ENCODE measurements around the gene TBCC. TPM values are rescaled to one million over a fixed set of nuclear protein-coding genes. Genes with fewer than 3 reads are reported as not detected.

Gene TBCC
- total and polyA plus RNA-seq, 2 of the 13 experiments (the other 11 are each of a cell fraction or from before 2014, with no cell fraction given) = 14.8 to 36.1 TPM

DNA sequence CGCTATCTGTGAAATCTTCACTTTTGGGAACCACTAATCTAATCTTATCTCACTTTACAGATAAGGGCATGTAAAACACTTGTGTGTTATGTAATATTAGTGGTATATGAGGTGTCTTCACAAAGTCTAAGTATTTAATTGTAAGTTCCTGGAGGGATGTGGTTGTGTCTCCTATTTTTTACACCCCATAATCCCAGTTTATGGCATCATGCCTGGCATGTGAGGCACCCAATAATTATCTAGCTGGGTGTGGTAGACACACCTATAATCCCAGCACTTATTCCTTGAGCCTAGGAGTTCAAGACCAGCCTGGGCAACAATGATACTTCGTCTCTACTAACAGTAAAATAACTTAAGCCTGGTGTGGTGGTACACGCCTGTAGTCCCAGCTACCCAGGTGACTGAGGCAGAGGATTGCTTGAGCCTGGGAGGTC is 16.5 kb upstream of the TBCC start (continued):
- TF ChIP-seq CCDC6 (CRISPR knock-in tag; IDR thresholded peaks at IDR 0.05) (no peak), ZNF83 (CRISPR knock-in tag; IDR thresholded peaks at IDR 0.05; ENCODE audit: borderline replicate concordance) (no peak), ZNF749 (CRISPR knock-in tag; IDR thresholded peaks at IDR 0.05; ENCODE audit: borderline replicate concordance) (no peak), ARID2 (CRISPR knock-in tag; IDR thresholded peaks at IDR 0.05; ENCODE audit: borderline replicate concordance) (no peak), MIER2 (CRISPR knock-in tag; IDR thresholded peaks at IDR 0.05) (no peak), ZNF430 (CRISPR knock-in tag; IDR thresholded peaks at IDR 0.05) (no peak), ZNF644 (CRISPR knock-in tag; IDR thresholded peaks at IDR 0.05; ENCODE audit: low read depth) (no peak)
- TF ChIP-seq, protein P1, sequence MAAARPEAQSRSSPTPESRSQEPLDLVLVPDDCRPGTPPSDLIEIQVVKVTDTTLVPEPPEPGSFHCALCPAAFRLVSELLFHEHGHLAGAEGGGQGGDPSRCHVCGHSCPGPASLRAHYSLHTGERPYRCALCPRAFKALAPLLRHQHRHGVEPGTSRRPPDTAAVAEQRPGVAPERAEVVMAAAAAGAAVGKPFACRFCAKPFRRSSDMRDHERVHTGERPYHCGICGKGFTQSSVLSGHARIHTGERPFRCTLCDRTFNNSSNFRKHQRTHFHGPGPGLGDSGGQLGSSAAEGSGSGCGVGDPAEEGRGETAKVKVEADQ (CRISPR knock-in tag; IDR thresholded peaks at IDR 0.05; ENCODE audit: borderline replicate concordance) = no peak
- TF ChIP-seq, protein P2, sequence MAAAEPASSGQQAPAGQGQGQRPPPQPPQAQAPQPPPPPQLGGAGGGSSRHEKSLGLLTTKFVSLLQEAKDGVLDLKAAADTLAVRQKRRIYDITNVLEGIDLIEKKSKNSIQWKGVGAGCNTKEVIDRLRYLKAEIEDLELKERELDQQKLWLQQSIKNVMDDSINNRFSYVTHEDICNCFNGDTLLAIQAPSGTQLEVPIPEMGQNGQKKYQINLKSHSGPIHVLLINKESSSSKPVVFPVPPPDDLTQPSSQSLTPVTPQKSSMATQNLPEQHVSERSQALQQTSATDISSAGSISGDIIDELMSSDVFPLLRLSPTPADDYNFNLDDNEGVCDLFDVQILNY (CRISPR knock-in tag; conservative IDR thresholded peaks at IDR 0.05) = no peak

DNA sequence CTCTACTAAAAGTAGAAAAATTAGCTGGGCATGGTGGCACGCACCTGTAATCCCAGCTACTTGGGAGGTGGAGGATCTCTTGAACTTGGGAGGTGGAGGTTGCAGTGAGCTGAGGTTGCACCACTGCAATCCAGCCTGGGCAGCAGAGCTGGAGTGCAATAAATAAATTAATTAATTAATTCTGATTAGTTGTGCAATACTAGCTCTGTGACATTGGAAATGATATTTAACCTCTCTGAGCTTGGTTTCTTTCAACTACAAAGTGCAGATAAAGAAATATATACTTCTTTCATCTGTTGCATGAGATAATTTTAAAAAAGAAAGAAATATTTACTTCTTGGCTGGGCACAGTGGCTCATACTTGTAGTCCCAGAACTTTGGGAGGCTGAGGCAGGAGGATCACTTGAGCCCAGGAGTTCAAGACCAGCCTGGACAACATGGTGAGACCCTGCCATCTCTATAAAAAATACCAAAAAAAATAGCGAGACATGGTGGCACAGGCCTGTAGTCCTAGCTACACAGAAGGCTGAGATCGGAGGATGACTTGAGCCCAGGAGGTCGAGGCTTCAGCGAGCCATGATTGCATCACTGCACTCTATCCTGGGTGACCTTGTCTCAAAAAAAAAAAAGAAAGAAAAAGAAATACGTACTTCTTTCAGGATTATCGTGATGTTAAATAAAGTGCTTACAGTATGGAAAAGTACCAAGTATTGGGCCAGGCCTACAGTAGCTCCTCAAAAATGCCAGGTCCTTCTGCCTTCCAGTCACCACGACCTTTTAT is 15.6 kb upstream of the TBCC start:
- peaks cover 4 to 5% of the 10 kb centered on the region in 2 experiments; a peak in 3 of 5 replicates for H3K36me3 ChIP-seq (replicated peaks in 1 of 2; ENCODE audit: control insufficient read depth in 1 of 2, insufficient read depth in 2 of 2, low read length in 2 of 2)
- WGBS (ENCODE audit: low lambda C conversion rate) = 90% methylated on average over 8 of the region's 8 CpGs
- ATAC-seq (no peak), DNase-seq (ENCODE audit: low spot score) (no peak), FAIRE-seq (peak; percentile 28)
- ChIA-PET POLR2A (interaction anchor here (1.4 to 3.0 kb wide), 2 partner anchors 15 to 21 kb away, joined by 7 to 14 read pairs; partner anchors contain the start of gene TBCC), CTCF (ENCODE audit: low intra/inter-chr PET ratio, low total read pairs) (no interaction called here)
- no peaks in the 10 kb centered on the region for H4K20me1 ChIP-seq (ENCODE audit: insufficient read depth, low read length)
- BruUV-seq (replicated peaks) = no TSS peak
- no peak overlapping the region for H3K4me2 ChIP-seq (ENCODE audit: low read depth, low read length)
- no peak overlapping the region for H3K9ac ChIP-seq (ENCODE audit: insufficient read depth, low read depth, low read length)
- H3K27ac ChIP-seq (ENCODE audit: extremely low read length, insufficient read depth, low read length) = no peak overlapping the region
- TF ChIP-seq HNF4G (IDR thresholded peaks at IDR 0.05; ENCODE audit: borderline replicate concordance, low read depth, low read length) = no peak
- no peak for TF ChIP-seq HNF4G (CRISPR knock-in tag; IDR thresholded peaks at IDR 0.05; ENCODE audit: borderline replicate concordance, low read depth)
- TF ChIP-seq, protein P3, sequence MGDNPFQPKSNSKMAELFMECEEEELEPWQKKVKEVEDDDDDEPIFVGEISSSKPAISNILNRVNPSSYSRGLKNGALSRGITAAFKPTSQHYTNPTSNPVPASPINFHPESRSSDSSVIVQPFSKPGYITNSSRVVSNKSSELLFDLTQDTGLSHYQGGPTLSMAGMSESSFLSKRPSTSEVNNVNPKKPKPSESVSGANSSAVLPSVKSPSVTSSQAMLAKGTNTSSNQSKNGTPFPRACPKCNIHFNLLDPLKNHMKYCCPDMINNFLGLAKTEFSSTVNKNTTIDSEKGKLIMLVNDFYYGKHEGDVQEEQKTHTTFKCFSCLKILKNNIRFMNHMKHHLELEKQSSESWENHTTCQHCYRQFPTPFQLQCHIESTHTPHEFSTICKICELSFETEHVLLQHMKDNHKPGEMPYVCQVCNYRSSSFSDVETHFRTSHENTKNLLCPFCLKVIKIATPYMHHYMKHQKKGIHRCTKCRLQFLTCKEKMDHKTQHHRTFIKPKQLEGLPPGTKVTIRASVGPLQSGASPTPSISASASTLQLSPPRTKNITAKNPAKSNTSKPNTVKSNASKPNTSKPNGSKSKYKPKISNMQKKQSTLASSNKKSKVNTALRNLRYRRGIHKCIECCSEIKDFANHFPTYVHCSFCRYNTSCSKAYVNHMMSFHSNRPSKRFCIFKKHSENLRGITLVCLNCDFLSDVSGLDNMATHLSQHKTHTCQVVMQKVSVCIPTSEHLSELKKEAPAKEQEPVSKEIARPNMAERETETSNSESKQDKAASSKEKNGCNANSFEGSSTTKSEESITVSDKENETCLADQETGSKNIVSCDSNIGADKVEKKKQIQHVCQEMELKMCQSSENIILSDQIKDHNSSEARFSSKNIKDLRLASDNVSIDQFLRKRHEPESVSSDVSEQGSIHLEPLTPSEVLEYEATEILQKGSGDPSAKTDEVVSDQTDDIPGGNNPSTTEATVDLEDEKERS (CRISPR knock-in tag; IDR thresholded peaks at IDR 0.05) = no peak
- 0 out of 2 replicates have a peak, but pooled peaks have one; percentile 20 for TF ChIP-seq ATF7 (IDR thresholded peaks at IDR 0.05)
- TF ChIP-seq ATF7 (CRISPR knock-in tag; IDR thresholded peaks at IDR 0.05) = no peak
- TF ChIP-seq CEBPB (IDR thresholded peaks at IDR 0.05; ENCODE audit: borderline replicate concordance, low read depth, low read length) = peak; percentile 9; the same call in 1 of the 2 replicates
- no peak for TF ChIP-seq ZNF747 (CRISPR knock-in tag; IDR thresholded peaks at IDR 0.05; ENCODE audit: borderline replicate concordance)
- TF ChIP-seq, protein P4, sequence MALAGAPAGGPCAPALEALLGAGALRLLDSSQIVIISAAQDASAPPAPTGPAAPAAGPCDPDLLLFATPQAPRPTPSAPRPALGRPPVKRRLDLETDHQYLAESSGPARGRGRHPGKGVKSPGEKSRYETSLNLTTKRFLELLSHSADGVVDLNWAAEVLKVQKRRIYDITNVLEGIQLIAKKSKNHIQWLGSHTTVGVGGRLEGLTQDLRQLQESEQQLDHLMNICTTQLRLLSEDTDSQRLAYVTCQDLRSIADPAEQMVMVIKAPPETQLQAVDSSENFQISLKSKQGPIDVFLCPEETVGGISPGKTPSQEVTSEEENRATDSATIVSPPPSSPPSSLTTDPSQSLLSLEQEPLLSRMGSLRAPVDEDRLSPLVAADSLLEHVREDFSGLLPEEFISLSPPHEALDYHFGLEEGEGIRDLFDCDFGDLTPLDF (CRISPR knock-in tag; IDR thresholded peaks at IDR 0.05) = no peak
- H3K27me3 ChIP-seq (ENCODE audit: control insufficient read depth in 1 of 2, insufficient read depth in 2 of 2, low read length in 2 of 2) = no peaks in the 10 kb centered on the region
- no peaks in the 10 kb centered on the region for H3K4me1 ChIP-seq (ENCODE audit: insufficient read depth, low read length)
- no peaks in the 10 kb centered on the region for H3K9me3 ChIP-seq (ENCODE audit: low read length)
- H3K4me3 ChIP-seq (replicated peaks in 1 of 3; ENCODE audit: insufficient read depth in 1 of 3, low read depth in 2 of 3, low read length in 3 of 3) = no peak overlapping the region
- H3K79me2 ChIP-seq (ENCODE audit: insufficient read depth, low read length) = no peaks in the 10 kb centered on the region
- intact Hi-C loops (cut with micrococcal nuclease; ENCODE audit: unreplicated experiment) (no loop called here), in situ Hi-C loops (cut with HindIII; ENCODE audit: extremely low pct_ligation_motif_present, low pct_unique_long_range_greater_than_20kb) (no loop called here)
- no peak overlapping the region for H2AFZ ChIP-seq (ENCODE audit: low read length)
